Hindlimb muscle (tissue), 1 donor: ENCODE results near the gene TIAL1. TPM values are rescaled to one million over a fixed set of nuclear protein-coding genes. Genes with fewer than 3 reads are reported as not detected.
"Not testable (repeated sequence)": the region's sequence is repeated elsewhere in the genome, so short reads cannot be mapped to it uniquely, and the experiment has no call there.

Source experiments
- DNase-seq: peaks from one replicate; pipeline ENCODE4 v3.0.0-alpha.2; 2013
- polyA plus RNA-seq: library from polyadenylated mRNA; unstranded; fragments of 120-200 nt; gene quantifications from one replicate; pipeline ENCODE4 v1.2.1, GENCODE V29; 2013; ENCODE audit not compliant: insufficient read length

TIAL1 gene
- polyA plus RNA-seq, 1 donor = 104 TPM

DNA sequence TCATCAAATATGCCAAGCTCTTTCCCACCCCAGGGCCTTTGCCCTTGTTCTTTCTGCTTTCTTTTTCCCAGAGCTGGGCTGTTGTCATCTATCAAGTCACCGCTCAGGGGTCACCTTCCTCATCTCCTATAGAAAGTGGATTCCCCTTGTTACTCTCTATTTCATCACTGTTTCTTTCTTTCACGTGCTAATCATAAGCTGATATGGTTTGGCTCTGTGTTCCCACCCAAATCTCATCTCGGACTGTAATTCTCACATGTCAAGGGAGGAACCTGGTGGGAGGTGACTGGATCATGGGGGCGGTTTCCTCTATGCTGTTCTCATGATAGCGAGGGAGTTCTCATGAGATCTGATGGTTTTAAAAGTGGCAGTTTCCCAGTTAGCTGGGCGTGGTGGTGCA is 17.0 kb upstream of the TIAL1 start:
- DNase-seq = no peak

DNA sequence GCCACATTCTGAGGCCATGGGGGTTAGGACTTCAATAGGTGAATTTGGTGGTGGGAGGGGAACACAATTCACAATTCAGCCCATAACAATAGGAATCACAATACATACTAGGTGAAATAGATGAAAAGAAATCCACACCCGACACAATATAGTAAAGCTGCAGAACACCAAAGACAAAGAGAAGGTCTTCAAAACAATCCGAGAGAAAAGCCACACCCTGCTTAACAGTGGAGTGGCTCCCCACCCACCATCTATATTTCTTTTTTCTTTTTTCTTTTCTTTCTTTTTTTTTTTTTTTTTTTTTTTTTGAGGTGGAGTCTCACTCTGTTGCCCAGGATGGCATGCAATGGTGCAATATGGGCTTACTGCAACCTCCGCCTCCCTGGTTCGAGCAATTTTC is 14.7 kb upstream of the TIAL1 start:
- DNase-seq = no peak

DNA sequence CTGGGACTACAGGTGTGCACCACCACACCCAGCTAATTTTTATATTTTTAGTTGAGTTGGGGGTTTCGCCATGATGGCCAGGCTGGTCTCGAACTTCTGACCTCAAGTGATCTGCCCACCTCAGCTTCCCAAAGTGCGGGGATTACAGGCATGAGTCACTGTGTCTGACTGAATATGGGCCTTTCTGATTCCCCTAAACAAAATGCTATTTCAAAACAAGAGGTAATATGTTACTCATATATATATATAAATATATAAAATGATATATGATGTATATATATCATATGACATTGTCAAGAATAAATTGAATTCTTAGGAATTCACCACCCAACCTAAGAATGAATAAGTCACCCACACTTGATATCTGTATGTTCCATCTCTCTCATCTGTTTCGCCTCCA is 12.8 kb upstream of the TIAL1 start:
- DNase-seq = no peak

DNA sequence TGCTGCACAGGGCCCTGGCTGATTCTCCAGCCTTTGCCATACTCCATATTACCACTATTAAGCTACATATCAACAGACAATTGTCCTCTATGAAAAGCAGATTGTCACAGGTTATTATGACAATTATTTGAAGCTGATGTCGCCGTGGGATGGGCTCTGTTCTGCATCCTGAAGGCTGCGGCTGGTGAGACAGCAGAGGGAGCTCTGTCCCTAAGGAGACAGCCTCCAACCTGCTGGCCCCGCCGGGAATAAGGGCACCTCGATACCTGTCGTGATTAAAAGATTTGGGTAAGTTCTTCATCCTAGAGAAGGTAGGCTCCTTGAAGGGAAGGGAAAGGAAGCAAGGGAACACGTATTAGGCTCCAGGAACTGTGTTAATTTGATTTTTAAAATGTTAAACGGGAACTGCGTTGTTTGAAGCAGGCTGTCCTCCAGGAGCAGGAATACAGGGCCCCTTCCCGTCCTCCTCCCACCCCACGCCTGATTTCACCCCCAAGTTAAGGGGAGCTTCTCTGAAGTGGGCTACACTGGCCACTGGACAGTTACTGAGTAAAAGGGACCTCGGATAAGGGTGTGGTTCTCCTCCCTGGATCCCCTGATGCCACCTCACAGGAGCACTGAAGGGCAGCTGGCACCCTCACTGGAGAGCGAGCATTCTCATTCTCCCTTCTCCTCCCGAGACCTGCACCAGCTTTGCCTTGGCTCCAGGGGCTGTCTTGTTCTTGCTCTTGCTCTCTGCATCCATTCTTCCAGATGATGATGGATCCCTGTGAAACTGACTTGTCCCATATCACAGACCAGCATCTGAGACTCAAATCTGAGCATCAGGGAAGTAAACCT is 11.8 kb upstream of the TIAL1 start:
- DNase-seq = no peak

DNA sequence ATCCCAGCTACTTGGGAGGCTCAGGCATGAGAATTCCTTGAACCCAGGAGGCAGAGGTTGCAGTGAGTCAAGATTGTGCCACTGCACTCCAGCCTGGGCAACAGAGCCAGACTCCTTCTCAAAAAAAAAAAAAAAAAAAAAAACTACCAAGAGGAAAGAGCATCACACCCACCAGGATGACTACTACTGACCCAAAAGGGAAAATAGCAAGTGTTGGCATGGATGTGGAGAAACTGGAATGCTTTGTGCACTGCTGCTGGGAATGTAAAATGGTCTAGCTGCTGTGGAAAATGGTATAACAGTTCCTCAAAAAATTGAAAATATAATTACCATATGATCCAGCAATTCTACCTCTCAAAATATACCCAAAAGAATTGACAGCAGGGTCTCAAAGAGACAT is 7.7 kb upstream of the TIAL1 start:
- DNase-seq = no peak

DNA sequence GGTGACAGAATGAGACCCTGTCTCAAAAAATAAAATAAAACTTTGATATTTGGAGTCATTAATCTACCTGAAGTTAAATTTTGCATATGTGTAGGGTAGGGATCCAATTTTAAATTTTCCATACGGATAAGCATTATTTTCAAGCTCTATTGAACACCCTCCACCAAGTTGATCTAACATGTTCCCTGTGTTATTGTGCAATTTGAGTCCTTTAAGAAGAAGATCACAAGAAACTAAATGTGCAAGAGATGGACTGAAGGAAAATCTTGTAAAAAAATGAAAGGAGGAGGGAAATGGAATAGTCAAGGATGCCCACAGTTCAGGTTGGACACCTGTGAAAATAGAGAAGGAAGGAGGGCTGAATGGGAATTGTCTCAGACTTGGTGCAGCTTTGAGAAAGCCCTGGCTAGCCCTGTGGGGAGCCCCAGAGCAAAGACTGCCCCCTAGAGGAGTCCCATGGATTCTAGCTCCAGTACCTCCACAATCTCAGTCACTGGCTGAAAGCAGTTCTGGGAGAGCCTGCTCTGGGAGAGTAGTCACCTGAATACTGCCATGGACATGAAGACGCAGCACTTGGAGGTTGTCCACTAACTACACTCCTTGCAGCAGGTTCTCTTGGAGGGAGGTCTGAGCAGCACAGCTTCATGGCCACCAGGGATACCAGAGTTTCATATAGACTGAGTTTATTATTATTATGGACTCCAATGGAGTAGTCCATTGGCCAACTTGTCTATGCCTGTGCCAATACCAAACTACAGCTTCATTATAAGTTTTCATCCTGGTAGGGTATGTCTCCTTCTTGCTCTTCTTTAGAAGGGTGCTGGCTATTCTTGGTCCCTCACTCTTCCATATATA is 5.7 kb upstream of the TIAL1 start:
- no peak for DNase-seq

DNA sequence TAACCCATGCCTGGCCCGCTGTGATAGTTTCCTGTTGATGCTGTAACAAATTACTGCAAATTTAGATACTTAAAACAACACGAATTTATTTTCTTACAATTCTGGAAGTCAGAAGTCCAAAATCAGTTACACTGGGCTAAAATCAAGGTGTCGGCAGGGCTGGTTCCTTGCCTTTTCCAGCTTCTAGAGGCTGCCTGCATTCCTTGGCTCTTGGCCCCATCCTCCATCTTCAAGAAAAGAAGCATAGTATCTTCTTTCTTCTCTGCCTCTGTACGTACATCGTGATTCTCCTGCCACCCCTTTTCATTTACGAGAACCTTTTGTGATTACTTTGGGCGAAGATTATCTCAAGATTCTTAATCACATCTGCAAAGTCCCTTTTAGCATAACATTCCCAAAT is 1.6 kb upstream of the TIAL1 start:
- DNase-seq = no peak

DNA sequence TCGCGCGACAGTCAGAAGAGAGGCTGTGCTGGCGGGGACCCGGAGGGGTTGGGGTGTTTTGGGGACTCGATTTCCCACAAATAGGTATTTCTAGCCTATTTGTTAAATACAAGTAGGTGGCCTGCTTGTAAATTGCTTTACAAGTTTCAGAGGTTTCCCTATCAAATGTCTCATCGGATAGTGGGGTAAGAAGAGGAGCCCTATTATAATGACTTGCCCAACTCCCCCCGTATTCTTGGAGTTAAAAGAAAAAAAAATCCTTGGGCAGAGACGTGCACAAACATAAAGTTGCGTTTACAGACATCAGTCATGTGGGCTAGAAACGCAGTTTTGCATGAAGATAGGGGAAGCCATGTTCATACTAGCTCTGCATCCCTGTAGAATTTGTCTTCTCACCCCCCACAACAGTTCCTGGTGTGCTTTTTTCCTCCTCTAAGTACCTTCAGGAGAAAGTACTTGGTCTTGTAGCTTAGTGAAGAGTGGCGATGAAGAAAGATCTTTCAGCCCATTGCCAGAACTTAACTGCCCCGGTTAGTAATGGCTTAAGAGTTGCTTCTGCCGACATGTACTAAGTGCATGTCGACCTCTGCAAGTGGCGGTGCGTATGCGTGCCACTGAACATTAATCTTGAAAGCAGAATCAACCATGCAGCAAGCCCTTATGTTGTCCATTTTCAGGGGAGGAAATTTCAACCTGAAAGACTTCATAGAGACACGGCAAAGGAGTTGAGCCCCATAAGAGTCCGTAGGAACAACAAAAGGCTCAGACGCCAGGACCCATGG is 832 bp upstream of the TIAL1 start:
- DNase-seq = no peak

DNA sequence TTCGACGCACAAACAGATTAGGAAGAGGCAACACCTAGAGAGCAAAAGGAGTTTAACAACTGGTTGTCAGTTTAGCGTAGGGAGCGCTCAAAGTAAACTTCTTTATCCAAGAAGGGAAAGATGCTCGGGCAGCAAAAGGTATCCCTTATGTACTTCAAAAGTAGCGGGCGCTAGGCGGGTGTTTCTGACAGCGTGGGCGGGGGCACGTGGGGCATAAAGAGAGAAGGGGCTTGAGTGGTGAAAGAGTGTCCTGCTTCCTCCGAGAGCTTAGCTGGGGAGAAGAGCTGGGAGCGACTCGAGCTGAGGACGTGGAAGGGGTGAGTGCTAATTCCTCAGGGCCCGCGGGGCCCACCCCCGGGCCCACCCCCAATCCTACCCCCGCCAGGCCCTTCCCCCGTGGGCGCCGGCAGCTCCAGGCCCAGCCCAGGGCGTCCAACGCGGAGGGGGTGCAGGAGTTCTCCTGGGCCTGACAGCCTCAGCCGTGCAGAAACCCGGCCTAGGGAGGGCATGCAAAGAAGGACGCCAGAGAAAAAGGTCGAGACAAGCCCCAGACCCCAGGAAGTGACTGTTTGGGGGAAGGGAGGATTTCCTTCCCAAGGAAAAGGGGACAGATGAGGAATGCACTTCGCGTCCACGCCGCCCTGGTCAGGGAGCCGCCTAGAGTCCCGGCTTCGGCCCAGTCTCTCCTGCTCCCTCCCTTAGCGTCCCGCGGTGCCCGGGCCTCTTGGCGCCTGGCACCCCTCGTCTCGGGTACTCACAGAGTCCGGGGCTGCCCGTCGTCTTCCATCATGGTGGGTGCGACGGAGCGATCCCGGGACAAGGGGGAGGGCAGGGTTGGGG is 868 bp downstream of the TIAL1 start:
- DNase-seq = peak; percentile 64

DNA sequence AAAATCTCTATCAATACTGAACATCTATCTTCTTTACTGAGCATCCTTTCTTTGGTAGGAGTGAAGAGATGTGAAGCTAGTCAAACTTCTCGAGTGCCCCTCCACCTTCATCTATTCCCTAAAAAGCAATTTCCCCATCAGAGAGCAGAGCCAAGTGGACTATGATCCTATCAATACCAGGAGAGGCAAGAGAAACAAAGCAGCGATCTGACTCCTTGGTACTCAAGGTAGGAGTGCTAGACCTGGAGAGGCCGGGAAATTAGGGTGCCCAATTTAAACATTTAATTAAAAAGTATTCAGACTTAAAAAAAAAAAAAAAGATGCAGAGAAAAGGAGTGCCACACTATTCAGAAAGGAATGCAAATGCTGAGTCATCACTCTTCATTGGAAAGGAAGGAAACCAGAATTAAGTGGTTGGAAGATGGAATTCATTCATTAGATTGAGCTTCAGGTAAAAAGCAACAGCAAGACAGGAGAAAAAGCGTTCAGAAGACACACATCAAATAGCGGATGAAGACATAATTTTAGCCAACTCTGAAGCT is 1.6 kb downstream of the TIAL1 start:
- no peak for DNase-seq

DNA sequence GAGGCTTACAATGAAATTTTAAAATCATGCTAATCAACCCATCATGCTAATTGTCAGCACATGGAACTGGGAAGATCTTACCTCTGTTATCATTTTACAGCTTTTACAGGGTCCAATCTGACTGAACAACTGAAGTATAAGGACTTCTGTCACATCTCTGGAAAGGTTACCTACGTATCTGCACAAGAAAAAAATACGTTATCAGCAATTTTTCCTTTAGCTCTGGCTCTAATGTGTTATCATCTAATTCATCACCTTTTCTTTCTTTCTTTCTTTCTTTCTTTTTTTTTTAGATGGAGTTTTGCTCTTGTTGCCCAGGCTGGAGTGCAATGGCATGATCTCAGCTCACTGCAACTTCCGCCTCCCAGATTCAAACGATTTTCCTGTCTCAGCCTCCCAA is 8.7 kb downstream of the TIAL1 start:
- DNase-seq = no peak

DNA sequence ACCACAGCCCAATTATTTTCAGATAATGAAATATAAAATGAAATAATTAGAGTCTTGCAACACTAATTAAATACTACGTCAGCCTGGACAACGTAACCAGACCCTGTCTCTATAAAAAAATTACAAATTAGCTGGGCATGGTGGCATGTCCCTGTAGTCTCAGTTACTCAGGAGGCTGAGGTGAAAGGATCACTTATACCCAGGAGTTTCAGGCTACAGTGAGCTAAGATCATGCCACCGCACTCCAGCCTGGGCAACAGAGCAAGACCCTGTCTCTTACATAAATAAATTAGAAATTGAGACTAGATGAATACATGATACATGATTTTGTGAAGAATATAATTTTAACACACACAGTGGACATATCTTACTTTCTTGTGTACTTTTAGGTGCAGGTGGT is 18.4 kb downstream of the TIAL1 start:
- DNase-seq = no peak

DNA sequence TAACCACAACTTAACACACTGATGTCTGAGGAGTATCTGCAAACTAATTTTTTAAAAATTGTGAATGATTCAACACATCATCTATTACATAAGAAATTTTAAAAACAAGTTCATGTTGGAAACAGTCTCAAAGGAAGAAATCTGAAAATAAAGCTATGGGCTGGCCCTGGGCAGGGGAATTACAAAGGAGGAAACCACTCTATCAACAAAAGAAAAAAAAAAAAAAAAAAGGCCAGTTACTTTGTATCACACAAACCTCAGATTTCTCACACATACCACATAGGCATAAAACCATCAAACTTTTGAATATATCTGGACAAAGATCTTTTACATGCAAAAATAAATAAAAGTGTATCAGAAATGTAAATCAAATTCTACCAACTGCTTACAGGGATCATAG is 20.8 kb downstream of the TIAL1 start:
- DNase-seq = no peak

DNA sequence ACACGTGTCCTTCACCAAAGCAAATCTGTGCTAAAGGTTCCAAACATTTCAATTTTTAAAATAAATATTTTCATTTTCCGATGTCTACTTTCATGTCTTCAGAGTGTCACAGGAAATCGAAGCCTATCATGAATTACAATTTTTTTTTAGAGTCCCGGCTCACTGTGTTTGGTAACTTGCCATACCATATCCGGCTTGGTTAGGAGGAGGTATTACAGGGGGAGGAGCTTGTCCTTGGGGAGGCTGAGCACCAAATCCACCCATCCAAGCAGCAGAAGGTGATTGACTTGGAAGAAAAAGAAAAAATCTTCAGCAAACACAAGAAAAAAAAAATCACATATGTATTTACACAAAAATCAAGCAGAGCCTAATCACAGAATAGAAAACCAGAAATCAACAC is 21.3 kb downstream of the TIAL1 start:
- DNase-seq = no peak

DNA sequence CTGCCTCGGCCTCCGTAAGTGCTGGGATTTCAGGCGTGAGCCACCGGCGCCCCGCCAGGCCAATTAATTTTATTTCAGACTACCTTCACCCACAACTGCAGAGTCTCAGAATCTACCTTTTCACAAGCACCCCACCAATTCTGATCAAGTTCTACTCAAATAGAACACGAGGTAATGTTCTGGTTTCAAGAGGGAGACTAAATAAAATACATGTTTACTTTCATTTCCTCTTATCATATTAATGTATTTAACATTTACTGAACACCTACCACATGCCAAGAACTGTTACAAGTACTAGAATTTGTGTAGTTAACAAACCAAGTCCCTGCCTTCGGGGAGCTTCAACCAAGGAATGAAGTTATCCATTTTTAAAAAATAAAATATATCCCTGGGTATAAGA is 28.8 kb downstream of the TIAL1 start:
- DNase-seq = no peak

DNA sequence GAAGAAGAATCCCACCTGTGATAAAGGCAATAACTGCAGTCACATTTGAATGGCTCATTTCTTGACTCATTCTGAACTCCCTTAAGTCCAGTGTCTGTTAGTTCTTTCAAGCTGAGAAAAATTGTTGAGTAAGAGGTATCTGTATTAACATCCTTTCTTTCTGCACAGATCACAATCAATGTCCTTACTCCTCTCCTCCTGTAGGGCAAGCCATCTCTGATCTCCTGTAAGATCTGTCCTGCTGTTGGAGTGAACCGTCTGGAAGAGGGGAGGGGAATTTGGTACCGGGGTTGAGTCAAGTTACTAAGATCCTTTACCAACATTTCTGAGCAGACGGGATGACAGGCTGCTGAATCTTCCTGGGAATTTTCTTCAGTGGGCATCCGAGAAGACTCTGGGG is 34.7 kb downstream of the TIAL1 start:
- DNase-seq = no peak

DNA sequence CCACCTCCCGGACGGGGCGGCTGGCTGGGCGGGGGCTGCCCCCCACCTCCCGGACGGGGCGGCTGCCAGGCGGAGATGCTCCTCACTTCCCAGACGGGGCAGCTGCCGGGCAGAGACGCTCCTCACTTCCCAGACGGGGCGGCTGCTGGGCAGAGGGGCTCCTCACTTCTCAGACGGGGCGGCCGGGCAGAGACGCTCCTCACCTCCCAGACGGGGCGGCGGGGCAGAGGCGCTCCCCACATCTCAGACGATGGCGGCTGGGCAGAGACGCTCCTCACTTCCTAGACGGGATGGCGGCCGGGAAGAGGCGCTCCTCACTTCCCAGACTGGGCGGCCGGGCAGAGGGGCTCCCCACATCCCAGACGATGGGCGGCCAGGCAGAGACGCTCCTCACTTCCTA is 37.3 kb downstream of the TIAL1 start:
- DNase-seq = not testable (repeated sequence)

DNA sequence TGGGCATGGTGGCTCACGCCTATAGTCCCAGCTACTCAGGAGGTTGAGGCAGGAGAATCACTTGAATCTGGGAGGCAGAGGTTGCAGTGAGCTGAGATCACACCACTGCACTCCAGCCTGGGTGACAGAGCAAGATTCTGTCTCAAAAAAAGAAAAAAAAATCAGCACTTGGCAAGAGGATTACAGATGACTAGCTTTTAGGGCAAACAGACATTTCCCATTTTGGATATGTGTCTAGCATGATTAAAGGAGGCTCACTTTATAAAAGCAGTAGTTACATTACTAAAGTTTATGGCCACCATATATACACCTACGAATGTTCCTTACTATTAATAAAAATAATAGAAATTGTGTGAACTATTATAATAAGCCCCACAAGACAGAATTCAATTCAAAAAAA is 40.7 kb downstream of the TIAL1 start:
- not testable (repeated sequence) for DNase-seq

DNA sequence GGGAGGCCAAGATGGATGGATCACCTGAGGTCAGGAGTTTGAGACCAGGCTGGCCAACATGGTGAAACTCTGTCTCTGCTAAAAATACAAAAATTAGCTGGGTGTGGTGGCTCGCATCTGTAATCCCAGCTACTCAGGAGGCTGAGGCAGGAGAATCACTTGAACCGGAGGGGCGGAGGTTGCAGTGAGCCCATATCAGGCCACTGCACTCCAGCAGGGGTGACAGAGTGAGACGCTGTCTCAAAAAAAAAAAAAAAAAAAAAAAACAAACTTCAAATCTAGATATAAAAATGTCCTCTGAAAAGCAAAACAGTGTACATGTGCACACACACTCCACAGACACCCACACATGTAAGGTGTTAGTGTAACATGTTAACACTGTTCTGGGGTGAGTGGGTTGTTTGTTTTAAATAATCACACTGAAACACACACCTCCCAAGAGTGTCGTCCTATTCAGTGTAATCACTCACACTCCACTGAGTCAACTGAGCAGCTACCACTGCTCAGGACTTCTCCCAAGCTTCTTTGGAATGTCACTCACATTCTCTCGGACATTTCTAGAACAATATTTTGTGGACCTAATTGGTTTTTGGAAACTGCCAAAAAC is 41.5 kb downstream of the TIAL1 start:
- DNase-seq = no peak

DNA sequence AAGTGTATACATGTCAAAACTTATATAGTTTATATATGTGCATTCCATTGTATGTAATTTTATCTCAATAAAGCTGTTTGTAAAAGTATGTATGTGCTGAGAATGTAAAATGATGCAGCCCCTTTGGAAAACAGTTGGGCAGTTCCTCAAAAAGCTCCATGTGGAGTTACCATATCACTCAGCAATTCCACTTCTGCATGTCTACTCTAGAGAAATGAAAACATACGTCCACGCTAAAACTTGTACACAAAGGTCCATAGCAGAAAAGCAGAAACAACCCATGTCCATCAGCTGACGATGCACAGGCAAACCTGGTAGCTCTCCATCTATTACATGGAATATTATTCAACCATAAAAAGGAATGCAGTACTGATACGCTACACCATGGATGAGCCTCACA is 45.9 kb downstream of the TIAL1 start:
- no peak for DNase-seq

DNA sequence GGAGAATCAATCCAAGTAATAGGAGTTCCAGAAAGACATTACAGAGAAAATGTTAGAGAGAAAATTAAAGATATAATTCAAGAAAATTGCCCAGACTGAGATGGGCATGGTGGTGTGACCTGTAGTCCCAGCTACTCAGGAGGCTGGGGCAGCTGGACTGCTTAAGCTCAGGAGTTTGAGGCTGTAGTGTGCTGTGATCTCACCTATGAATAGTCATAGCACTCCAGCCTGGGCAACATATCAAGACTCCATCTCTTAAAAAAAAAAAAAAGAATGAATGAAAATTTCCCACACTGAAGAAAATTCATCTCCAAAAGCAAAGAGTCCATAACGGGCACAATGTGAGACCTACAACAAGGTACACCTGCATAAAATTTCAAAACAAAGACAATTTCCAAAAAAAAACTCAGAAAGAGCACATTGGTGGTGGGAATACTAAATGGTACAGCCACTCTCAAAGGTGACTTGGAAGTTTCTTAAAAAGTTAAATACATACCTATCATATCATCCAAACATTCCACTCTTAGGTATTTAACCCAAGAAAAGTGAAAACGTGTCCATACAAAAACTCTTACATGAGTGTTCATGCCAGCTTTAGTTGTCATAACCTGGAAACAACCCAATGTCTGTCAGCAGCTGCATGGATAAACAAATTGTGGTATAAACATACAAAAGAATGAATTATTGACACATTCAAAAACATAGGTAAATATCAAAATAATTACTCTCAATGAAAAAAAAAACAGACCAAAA is 47.3 kb downstream of the TIAL1 start:
- DNase-seq = no peak
